ENCODE data around the gene CHCHD6.

DNA sequence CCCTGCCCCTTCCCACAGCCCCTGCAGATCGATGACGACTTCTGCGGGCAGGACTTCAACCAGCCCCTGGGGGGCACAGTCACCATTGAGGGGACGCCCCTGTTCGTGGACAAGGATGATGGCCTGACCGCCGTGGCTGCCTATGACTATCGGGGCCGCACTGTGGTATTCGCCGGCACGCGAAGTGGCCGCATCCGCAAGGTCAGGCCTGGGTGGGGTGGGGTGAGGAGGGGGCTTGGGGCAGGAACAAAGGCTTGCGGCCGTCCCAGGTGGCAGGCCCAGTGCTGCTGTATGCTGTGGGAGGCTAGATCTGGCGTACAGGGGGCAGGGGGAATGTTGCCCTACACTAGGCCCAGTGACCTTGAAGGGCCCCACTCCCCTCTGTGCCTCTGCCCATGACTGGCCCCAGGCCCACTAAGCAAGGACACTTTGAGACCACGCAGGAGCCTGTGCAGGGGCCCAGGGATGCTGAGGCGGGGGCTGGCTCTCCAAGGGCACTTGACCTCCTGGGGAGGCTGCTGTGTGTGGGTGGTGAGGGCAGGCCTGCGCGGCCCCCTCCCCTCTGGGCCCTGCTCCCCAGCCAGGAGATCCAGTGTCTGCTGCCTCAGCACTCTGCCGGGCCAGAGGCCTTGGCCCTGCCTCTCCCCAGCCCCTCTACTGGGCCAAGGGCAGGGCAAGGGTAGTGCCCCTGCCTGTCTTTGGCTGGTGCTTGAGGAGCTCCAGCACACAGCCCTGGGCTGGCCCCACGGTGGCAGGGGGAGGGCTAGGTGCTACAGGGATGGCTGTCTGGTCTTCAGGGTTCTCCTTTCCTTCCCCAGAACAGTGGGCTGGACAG lies 287.5 kb downstream of the CHCHD6 start:
- TF ChIP-seq EZH2 (IDR thresholded peaks at IDR 0.05; ENCODE audit: low read length, unreplicated experiment) (no peak), EZH2phosphoT487 (IDR thresholded peaks at IDR 0.05; ENCODE audit: borderline replicate concordance, low read length) (no peak)
- TF ChIP-seq, protein P1, sequence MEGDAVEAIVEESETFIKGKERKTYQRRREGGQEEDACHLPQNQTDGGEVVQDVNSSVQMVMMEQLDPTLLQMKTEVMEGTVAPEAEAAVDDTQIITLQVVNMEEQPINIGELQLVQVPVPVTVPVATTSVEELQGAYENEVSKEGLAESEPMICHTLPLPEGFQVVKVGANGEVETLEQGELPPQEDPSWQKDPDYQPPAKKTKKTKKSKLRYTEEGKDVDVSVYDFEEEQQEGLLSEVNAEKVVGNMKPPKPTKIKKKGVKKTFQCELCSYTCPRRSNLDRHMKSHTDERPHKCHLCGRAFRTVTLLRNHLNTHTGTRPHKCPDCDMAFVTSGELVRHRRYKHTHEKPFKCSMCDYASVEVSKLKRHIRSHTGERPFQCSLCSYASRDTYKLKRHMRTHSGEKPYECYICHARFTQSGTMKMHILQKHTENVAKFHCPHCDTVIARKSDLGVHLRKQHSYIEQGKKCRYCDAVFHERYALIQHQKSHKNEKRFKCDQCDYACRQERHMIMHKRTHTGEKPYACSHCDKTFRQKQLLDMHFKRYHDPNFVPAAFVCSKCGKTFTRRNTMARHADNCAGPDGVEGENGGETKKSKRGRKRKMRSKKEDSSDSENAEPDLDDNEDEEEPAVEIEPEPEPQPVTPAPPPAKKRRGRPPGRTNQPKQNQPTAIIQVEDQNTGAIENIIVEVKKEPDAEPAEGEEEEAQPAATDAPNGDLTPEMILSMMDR (conservative IDR thresholded peaks at IDR 0.05; ENCODE audit: low read depth, low read length), result no peak

Data from PC-3 (cell line).